Uterus (tissue), 4 donors: ENCODE data around the gene OAS2. TPM values are rescaled to one million over a fixed set of nuclear protein-coding genes. Genes with fewer than 3 reads are reported as not detected.

Experiments used
- DNase-seq, 2 donors: peaks; one replicate each; pipeline ENCODE4 v3.0.0-alpha.2; 2019 to 2020
- H3K27ac ChIP-seq, 2 donors: fragments of 200-600 bp; sonication (generic); 1 replicate in 1 of 2; 2 replicates in 1 of 2; pipeline ENCODE4 v1.5.1; 2016 to 2018
- H3K27me3 ChIP-seq, 2 donors: fragments of 200-600 bp; sonication (generic); one replicate each; pipeline ENCODE4 v1.5.1; 2018 to 2019; ENCODE audit warnings: control low read depth in 1 of 2
- H3K36me3 ChIP-seq, 2 donors: fragments of 200-600 bp; sonication (generic); one replicate each; pipeline ENCODE4 v1.5.1; 2019; ENCODE audit warnings: control low read depth in 1 of 2
- H3K4me1 ChIP-seq, 2 donors: fragments of 200-600 bp; sonication (generic); one replicate each; pipeline ENCODE4 v1.5.1; 2018 to 2019; ENCODE audit warnings: control low read depth in 1 of 2
- H3K4me3 ChIP-seq, 2 donors: fragments of 200-600 bp; sonication (generic); 1 replicate in 1 of 2; 2 replicates in 1 of 2; pipeline ENCODE4 v1.5.1; 2018 to 2019; ENCODE audit warnings: mild to moderate bottlenecking in 1 of 2
- H3K9me3 ChIP-seq, 2 donors: fragments of 200-600 bp; sonication (generic); one replicate each; pipeline ENCODE4 v1.5.1; 2019; ENCODE audit warnings: control low read depth in 1 of 2
- CTCF ChIP-seq, 4 experiments: fragments of 200-600 bp in 2 of 4; fragments of 450-650 bp in 2 of 4; sonication (generic) in 2 of 4; IDR thresholded peaks; one replicate each; pipeline ENCODE4 v1.5.1; 2016 to 2019; ENCODE audit warnings: antibody characterized with exemption in 4 of 4, mild to moderate bottlenecking in 2 of 4, moderate library complexity in 1 of 4
- POLR2A ChIP-seq, 2 donors: fragments of 450-650 bp; IDR thresholded peaks; one replicate each; pipeline ENCODE4 v1.6.1; 2016; ENCODE audit warnings: antibody characterized with exemption in 2 of 2, mild to moderate bottlenecking in 1 of 2, moderate library complexity in 1 of 2
- intact Hi-C: fragments of 100-400 bp; cut with DNase I; formaldehyde crosslinking; loops from one replicate; pipeline ENCODE4 v1.15.1; 2023; ENCODE audit warnings: low total_unique reads
- total RNA-seq, 4 donors: library from RNA; depleted of rRNA in 3 of 4; stranded (reverse); fragments of >200 nt in 3 of 4; gene quantifications; one replicate each; pipeline versions ENCODE4 v1.1.0 to v1.2.4, GENCODE V29; 2014 to 2023
- donor health status: DM: yes; HTN: yes; CAD: no.

Gene OAS2
- total RNA-seq, 4 donors from 2014 or later = 0.59 to 18.1 (median 6.1) TPM

- H3K9me3 ChIP-seq = no peaks in the 10 kb centered on the region
- no peaks in the 10 kb centered on the region for H3K27me3 ChIP-seq
- H3K4me1 ChIP-seq = no peaks in the 10 kb centered on the region
- H3K27ac ChIP-seq = no peak overlapping the region
- no peak for TF ChIP-seq CTCF (IDR thresholded peaks at IDR 0.05)
- no peak for TF ChIP-seq POLR2A (IDR thresholded peaks at IDR 0.05)
- no peak for DNase-seq
- intact Hi-C loops = no loop called here
- H3K36me3 ChIP-seq = no peaks in the 10 kb centered on the region
- no peak overlapping the region for H3K4me3 ChIP-seq
These were observed 13.4 kb upstream of the OAS2 start for GRCh38 chr12:112964915-112965314.

GRCh38 chr12:112965643-112966042 lies 12.7 kb upstream of the OAS2 start:
- no peak for TF ChIP-seq CTCF (IDR thresholded peaks at IDR 0.05)
- no peak for TF ChIP-seq POLR2A (IDR thresholded peaks at IDR 0.05)
- no peak for DNase-seq
- Histone ChIP-seq H3K27ac (no peak overlapping the region), H3K27me3 (no peaks in the 10 kb centered on the region), H3K36me3 (no peaks in the 10 kb centered on the region), H3K4me1 (no peaks in the 10 kb centered on the region), H3K9me3 (no peaks in the 10 kb centered on the region), H3K4me3 (no peak overlapping the region)
- intact Hi-C loops = no loop called here

GRCh38 chr12:112967306-112967705 lies 11.0 kb upstream of the OAS2 start:
- TF ChIP-seq CTCF (IDR thresholded peaks at IDR 0.05) (no peak), POLR2A (IDR thresholded peaks at IDR 0.05) (no peak)

GRCh38 chr12:112967858-112968257 lies 10.5 kb upstream of the OAS2 start:
- Histone ChIP-seq H3K9me3 (no peaks in the 10 kb centered on the region), H3K36me3 (no peaks in the 10 kb centered on the region), H3K27ac (no peak overlapping the region), H3K4me1 (no peaks in the 10 kb centered on the region), H3K4me3 (no peak overlapping the region), H3K27me3 (no peaks in the 10 kb centered on the region)
- no peak for TF ChIP-seq CTCF (IDR thresholded peaks at IDR 0.05)
- no peak for TF ChIP-seq POLR2A (IDR thresholded peaks at IDR 0.05)
- intact Hi-C loops = no loop called here
- DNase-seq = no peak

More at GRCh38 chr12:112967306-112967705, 11.0 kb upstream of the OAS2 start:
- intact Hi-C loops = no loop called here
- H3K27ac ChIP-seq = no peak overlapping the region
- no peaks in the 10 kb centered on the region for H3K27me3 ChIP-seq
- no peak for DNase-seq
- no peaks in the 10 kb centered on the region for H3K36me3 ChIP-seq
- no peaks in the 10 kb centered on the region for H3K4me1 ChIP-seq
- H3K9me3 ChIP-seq = no peaks in the 10 kb centered on the region
- no peak overlapping the region for H3K4me3 ChIP-seq

- no peak overlapping the region for H3K27ac ChIP-seq
- intact Hi-C loops = no loop called here
- H3K9me3 ChIP-seq = no peaks in the 10 kb centered on the region
- no peak for TF ChIP-seq POLR2A (IDR thresholded peaks at IDR 0.05)
- DNase-seq = no peak
- H3K36me3 ChIP-seq = no peaks in the 10 kb centered on the region
- H3K27me3 ChIP-seq = no peaks in the 10 kb centered on the region
- H3K4me1 ChIP-seq = no peaks in the 10 kb centered on the region
- H3K4me3 ChIP-seq = no peak overlapping the region
These were observed 8.6 kb upstream of the OAS2 start for GRCh38 chr12:112969547-112970306.
